A549 (cell line): ENCODE measurements around the gene PCSK6.

Source experiments
- CEBPB ChIP-seq, 2 experiments: fragments of >200 bp in 1 of 2; sonication (Bioruptor Twin) in 1 of 2; formaldehyde crosslinking in 1 of 2; IDR thresholded peaks; 2 replicates each; pipeline ENCODE4 v1.6.1; 2012 to 2016
- POLR2A ChIP-seq: IDR thresholded peaks from 2 replicates; pipeline ENCODE4 v1.6.1; 2012; ENCODE audit warnings: mild to moderate bottlenecking, low read length
- TF ChIP-seq, protein P1 (sequence below): fragments of >200 bp; sonication (Bioruptor Twin); formaldehyde crosslinking; IDR thresholded peaks from 3 replicates; pipeline ENCODE4 v1.6.1; 2016
- TF ChIP-seq, protein P2 (sequence below): fragments of >200 bp; sonication (Bioruptor Twin); formaldehyde crosslinking; IDR thresholded peaks from 3 replicates; pipeline ENCODE4 v1.5.1; 2016

DNA sequence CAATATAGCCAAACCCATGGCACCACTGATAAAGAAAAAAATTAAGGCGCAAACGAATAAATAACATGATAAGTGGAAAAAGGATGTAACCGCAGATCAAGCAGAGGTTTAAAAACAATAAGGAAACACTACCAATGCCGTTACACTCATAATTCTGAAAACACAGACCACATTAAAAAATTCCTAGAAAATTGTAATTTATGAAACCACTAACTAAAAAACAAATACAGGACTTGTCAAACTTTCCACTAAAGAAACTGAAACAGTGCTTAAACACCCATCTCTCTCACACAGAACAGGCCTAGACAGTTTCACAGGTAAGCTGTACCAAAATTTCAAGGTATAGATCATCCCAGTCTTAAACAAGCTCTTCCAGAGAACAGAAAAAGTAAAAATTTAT is 28.4 kb downstream of the PCSK6 start:
- TF ChIP-seq, protein P1, sequence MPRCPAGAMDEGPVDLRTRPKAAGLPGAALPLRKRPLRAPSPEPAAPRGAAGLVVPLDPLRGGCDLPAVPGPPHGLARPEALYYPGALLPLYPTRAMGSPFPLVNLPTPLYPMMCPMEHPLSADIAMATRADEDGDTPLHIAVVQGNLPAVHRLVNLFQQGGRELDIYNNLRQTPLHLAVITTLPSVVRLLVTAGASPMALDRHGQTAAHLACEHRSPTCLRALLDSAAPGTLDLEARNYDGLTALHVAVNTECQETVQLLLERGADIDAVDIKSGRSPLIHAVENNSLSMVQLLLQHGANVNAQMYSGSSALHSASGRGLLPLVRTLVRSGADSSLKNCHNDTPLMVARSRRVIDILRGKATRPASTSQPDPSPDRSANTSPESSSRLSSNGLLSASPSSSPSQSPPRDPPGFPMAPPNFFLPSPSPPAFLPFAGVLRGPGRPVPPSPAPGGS: no peak
- TF ChIP-seq, protein P2, sequence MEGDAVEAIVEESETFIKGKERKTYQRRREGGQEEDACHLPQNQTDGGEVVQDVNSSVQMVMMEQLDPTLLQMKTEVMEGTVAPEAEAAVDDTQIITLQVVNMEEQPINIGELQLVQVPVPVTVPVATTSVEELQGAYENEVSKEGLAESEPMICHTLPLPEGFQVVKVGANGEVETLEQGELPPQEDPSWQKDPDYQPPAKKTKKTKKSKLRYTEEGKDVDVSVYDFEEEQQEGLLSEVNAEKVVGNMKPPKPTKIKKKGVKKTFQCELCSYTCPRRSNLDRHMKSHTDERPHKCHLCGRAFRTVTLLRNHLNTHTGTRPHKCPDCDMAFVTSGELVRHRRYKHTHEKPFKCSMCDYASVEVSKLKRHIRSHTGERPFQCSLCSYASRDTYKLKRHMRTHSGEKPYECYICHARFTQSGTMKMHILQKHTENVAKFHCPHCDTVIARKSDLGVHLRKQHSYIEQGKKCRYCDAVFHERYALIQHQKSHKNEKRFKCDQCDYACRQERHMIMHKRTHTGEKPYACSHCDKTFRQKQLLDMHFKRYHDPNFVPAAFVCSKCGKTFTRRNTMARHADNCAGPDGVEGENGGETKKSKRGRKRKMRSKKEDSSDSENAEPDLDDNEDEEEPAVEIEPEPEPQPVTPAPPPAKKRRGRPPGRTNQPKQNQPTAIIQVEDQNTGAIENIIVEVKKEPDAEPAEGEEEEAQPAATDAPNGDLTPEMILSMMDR: no peak
- TF ChIP-seq CEBPB (IDR thresholded peaks at IDR 0.05) (no peak), POLR2A (no peak)
